HUES48 (cell line): ENCODE data around the gene B4GALT2.
A peak's percentile ranks its signal among the peaks of the same experiment; 100 is the strongest.

Experiments used
- H3K27ac ChIP-seq: one replicate; pipeline ENCODE4 v1.7.0; 2013; ENCODE audit warnings: low read depth, low read length, inconsistent platforms
- H3K27me3 ChIP-seq: 2 replicates; pipeline ENCODE4 v1.6.1; 2013; ENCODE audit warnings: mild to moderate bottlenecking, low read length; ENCODE audit not compliant: control insufficient read depth, insufficient read depth
- H3K36me3 ChIP-seq: 2 replicates; pipeline ENCODE4 v1.6.1; 2013; ENCODE audit warnings: low read length; ENCODE audit not compliant: control insufficient read depth, insufficient read depth
- H3K4me1 ChIP-seq: 2 replicates; pipeline ENCODE4 v1.6.1; 2013; ENCODE audit warnings: mild to moderate bottlenecking, low read length; ENCODE audit not compliant: control insufficient read depth, insufficient read depth
- H3K4me3 ChIP-seq: 2 replicates; pipeline ENCODE4 v1.5.1; 2013; ENCODE audit warnings: mild to moderate bottlenecking, low read depth, low read length
- H3K9ac ChIP-seq: 2 replicates; pipeline ENCODE4 v1.6.1; 2013; ENCODE audit warnings: mild to moderate bottlenecking, low read depth, low read length, moderate library complexity
- H3K9me3 ChIP-seq: 2 replicates; pipeline ENCODE4 v1.6.1; 2013; ENCODE audit warnings: low read length; ENCODE audit not compliant: control insufficient read depth, insufficient read depth

The B4GALT2 gene

DNA sequence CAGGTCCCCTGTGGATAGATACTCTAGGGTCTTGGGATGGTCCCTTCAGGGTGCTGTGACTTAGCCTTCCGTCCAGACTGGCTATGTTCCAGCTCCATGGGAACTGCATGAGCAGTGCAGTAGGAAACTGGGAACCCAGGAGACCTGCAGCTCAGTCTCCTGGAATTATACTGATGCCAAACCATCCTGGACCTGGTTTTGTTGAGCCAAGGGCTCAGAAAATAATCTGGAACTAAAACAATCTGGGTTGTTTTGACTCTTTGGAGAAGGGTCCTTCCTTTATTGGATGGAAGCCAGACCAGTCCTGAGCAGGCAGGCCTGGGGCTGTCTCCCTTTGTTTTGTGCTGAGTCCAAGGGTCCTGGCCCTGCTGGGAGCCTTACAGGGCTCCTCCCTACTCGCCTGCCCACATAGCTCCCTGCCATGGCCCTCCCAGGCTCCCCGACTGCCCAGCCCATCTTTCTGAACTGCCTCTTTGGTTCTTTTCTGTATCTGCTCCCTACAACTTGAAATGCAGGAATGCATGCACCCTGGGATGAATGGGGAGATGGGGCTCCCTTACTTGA is 31.1 kb upstream of the B4GALT2 start:
- peaks cover 17% of the 10 kb centered on the region for H3K4me1 ChIP-seq
- no peaks in the 10 kb centered on the region for H3K27me3 ChIP-seq
- H3K27ac ChIP-seq, result no peak overlapping the region
- H3K9me3 ChIP-seq, result no peaks in the 10 kb centered on the region
- no peak overlapping the region for H3K9ac ChIP-seq
- H3K4me3 ChIP-seq, result peak overlapping the region; percentile 87; the same call in 1 of the 2 replicates
- peaks cover 11% of the 10 kb centered on the region; the same call in 1 of the 2 replicates for H3K36me3 ChIP-seq

- H3K4me3 ChIP-seq, result no peak overlapping the region
- H3K27ac ChIP-seq, result no peak overlapping the region
- H3K36me3 ChIP-seq, result peaks cover 11% of the 10 kb centered on the region; the same call in 1 of the 2 replicates
- no peaks in the 10 kb centered on the region for H3K9me3 ChIP-seq
- peaks cover 18% of the 10 kb centered on the region for H3K4me1 ChIP-seq
- H3K9ac ChIP-seq, result no peak overlapping the region
- no peaks in the 10 kb centered on the region for H3K27me3 ChIP-seq
These were observed 29.3 kb upstream of the B4GALT2 start for GRCh38 chr1:43949678-43950077.

DNA sequence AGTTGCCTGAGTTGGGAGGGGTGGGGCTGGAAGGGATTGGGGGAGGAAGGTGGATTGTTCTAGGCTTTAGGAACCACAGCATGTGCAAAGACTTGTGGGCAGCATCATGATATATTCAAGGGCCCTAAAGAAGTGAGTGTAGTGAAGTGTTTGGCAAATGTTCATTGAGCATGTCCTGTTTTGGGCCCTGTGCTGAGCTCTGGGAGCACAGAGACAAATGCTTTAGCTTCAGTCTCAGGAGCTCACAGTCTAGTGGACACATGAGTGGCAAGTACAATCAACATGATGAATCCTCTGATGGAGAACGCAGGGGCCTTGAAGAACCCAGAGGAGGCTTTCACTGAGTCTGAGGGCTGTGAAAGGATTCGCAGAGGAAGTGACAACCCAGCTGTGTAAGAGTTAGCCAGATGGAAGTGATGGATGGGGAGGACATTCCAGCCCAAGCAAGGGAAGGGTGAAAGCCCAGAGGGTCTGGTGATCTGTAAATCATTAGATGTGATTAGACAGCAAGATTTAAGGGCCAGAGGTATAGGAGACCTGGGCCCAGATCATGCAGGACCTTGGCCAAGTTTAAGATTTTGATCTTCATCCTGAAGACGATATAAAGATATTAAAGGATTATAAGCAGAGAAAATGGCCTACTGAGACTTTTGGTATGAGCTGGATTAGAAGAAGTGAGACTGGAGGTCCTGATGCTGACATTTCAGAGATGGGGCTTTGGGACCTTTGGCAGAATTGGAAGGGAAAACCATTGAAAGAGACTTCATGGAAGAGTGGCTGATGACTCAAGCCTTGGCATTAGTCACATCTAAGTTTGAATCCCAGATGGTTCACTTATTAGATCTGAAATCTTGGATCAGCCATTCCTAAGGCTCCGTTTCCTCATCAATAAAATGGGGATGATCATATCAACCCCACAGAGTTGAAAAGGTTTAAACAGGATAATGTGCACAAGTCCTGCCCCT is 27.7 kb upstream of the B4GALT2 start:
- H3K27me3 ChIP-seq, result no peaks in the 10 kb centered on the region
- H3K4me1 ChIP-seq, result peaks cover 13% of the 10 kb centered on the region
- no peak overlapping the region for H3K27ac ChIP-seq
- H3K9ac ChIP-seq, result no peak overlapping the region
- peaks cover 11% of the 10 kb centered on the region; the same call in 1 of the 2 replicates for H3K36me3 ChIP-seq
- H3K4me3 ChIP-seq, result no peak overlapping the region
- H3K9me3 ChIP-seq, result no peaks in the 10 kb centered on the region

- Histone ChIP-seq H3K27me3 (no peaks in the 10 kb centered on the region), H3K9me3 (no peaks in the 10 kb centered on the region), H3K4me1 (peaks cover 9% of the 10 kb centered on the region), H3K4me3 (no peak overlapping the region), H3K27ac (no peak overlapping the region), H3K36me3 (peaks cover 18% of the 10 kb centered on the region), H3K9ac (no peak overlapping the region)
These were observed 26.2 kb upstream of the B4GALT2 start for GRCh38 chr1:43952731-43953346.

GRCh38 chr1:43953361-43953760 is 25.6 kb upstream of the B4GALT2 start:
- H3K36me3 ChIP-seq, result peaks cover 22% of the 10 kb centered on the region
- peaks cover 4% of the 10 kb centered on the region for H3K4me1 ChIP-seq
- no peak overlapping the region for H3K9ac ChIP-seq
- H3K27me3 ChIP-seq, result no peaks in the 10 kb centered on the region
- H3K4me3 ChIP-seq, result no peak overlapping the region
- H3K9me3 ChIP-seq, result no peaks in the 10 kb centered on the region
- H3K27ac ChIP-seq, result no peak overlapping the region

DNA sequence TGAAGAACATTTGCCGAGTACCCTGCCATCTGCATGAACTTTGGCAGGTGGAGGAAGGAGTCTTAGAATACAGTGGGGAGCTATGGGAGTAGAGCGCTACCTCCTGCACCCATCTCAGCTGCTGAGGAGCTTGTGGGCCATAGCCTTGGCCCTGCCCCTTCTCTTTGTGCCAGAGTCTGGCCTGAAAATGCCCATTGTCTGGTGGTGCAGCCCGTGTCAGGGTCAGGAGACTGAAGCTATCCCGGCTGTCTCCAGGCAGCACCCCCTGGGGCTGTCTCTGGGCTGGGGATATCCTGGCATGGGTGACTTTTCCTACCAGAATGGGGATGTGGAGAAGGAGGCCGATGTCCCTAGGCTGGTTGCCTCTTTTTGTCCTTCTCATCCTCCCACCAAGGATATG is 25.0 kb upstream of the B4GALT2 start:
- no peak overlapping the region for H3K27ac ChIP-seq
- H3K4me3 ChIP-seq, result no peak overlapping the region
- no peak overlapping the region for H3K9ac ChIP-seq
- no peaks in the 10 kb centered on the region for H3K27me3 ChIP-seq
- H3K36me3 ChIP-seq, result peaks cover 27% of the 10 kb centered on the region
- peaks cover 4% of the 10 kb centered on the region for H3K4me1 ChIP-seq
- H3K9me3 ChIP-seq, result no peaks in the 10 kb centered on the region

DNA sequence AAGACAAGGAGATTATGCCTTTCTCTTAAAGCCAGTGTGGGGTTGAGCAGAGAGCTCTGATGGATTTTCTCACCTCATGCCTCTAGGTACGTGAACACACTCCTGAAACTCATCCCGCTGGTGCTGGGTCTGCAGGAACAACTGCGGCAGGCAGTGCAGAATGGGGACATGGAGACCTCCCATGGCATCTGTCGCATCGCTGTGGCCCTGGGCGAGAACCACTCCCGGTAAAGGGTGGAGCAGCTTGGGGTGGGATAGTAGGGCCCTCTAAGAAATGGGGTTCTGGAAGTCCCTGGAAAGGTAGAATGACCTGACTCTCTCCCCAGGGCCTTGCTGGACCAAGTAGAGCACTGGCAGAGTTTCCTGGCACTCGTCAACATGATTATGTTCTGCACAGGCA is 22.8 kb upstream of the B4GALT2 start:
- no peak overlapping the region for H3K27ac ChIP-seq
- peaks cover 4% of the 10 kb centered on the region for H3K4me1 ChIP-seq
- H3K9ac ChIP-seq, result no peak overlapping the region
- no peaks in the 10 kb centered on the region for H3K9me3 ChIP-seq
- no peaks in the 10 kb centered on the region for H3K27me3 ChIP-seq
- H3K4me3 ChIP-seq, result no peak overlapping the region
- peaks cover 24% of the 10 kb centered on the region for H3K36me3 ChIP-seq

DNA sequence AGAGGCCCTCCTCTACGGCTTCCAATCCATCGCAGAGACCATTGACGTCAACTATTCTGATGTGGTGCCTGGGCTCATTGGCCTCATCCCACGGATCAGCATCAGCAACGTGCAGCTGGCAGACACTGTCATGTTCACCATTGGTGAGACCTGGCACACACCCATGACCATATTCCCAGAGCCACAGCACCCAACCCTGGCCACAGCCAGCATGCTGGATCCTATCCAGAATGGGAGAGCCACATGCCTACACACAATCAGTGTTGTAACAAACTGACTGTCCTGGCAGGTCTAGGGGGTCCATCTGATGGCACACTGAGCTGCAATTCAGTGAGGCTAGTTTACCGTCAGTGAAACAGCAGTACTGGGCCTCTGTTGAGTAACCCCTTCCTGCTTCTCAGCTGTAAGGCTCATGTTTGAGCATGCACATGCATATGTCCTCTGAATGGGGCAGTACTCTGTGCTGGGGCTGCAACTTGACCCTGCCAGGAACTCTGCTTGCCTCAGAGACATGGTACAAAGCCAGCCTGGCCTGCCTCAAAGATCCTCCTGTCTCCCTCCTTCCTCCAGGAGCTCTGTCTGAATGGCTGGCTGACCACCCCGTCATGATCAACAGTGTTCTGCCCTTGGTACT is 21.5 kb upstream of the B4GALT2 start:
- no peak overlapping the region for H3K9ac ChIP-seq
- no peaks in the 10 kb centered on the region for H3K9me3 ChIP-seq
- no peaks in the 10 kb centered on the region for H3K27me3 ChIP-seq
- no peak overlapping the region for H3K27ac ChIP-seq
- H3K4me3 ChIP-seq, result no peak overlapping the region
- peaks cover 4% of the 10 kb centered on the region for H3K4me1 ChIP-seq
- H3K36me3 ChIP-seq, result peaks cover 32% of the 10 kb centered on the region

DNA sequence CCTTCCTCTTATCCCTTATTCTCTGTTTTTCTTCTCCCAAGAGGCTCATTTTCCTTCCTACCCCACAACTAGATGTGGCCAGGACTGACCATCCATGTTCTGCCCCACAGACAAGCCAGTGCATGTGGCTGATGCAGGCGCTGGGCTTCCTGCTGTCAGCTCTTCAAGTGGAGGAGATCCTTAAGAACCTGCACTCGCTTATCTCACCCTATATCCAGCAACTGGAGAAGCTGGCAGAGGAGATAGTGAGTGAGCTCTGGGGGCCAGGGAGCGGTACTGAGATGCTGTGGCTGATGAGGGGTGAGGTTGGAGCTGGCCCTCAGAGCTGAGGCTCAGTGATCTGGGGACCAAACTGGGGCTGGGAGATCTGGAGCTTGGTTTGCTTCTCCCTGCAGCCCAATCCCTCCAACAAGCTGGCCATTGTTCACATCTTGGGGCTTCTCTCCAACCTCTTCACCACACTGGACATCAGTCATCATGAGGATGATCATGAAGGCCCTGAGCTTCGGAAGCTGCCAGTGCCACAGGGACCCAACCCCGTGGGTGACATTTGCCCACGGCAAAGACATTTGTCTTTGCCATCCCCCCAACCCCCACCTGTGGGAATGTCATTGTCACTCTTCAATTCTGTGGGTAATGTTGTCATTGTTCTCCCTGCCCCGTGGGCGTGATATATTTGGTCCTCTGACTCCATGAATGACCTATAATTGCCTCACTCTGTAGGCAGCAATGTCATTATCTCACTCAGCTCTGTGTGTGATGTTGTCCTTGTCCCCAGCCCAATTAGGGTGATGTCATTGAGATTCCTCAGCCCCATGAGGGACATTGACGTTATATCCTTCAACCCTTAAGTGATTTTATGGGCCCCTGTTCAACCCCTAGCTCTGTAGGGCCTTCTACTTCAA is 20.4 kb upstream of the B4GALT2 start:
- H3K36me3 ChIP-seq, result peaks cover 32% of the 10 kb centered on the region
- no peaks in the 10 kb centered on the region for H3K4me1 ChIP-seq
- H3K9ac ChIP-seq, result no peak overlapping the region
- H3K27me3 ChIP-seq, result no peaks in the 10 kb centered on the region
- H3K27ac ChIP-seq, result no peak overlapping the region
- no peak overlapping the region for H3K4me3 ChIP-seq
- H3K9me3 ChIP-seq, result no peaks in the 10 kb centered on the region

DNA sequence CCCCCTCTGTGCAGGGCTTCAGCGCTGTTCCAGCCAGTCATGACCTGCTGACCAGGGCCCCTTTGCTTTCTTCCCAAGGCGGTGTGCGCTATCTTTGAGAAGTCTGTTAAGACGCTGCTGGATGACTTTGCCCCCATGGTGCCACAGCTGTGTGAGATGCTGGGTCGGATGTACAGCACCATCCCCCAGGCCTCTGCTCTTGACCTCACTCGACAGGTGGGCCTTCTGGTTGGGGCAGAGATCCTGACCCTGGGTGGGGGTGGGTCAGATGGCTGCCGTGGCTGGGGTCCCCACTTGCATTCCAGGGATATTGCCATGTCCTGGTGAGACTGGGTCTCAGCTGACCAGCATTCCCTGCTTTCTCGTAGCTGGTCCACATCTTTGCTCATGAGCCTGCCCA is 18.2 kb upstream of the B4GALT2 start:
- Histone ChIP-seq H3K9ac (no peak overlapping the region), H3K27me3 (no peaks in the 10 kb centered on the region), H3K9me3 (no peaks in the 10 kb centered on the region), H3K27ac (no peak overlapping the region), H3K4me1 (no peaks in the 10 kb centered on the region), H3K36me3 (peaks cover 32% of the 10 kb centered on the region), H3K4me3 (no peak overlapping the region)
